T-helper 2 cell (primary cell): ENCODE results near the gene ZNF783.
A peak's percentile ranks its signal among the peaks of the same experiment; 100 is the strongest.
"Not testable (repeated sequence)": the region's sequence is repeated elsewhere in the genome, so short reads cannot be mapped to it uniquely, and the experiment has no call there.

ENCODE experiments used
- DNase-seq, 5 experiments: peaks; one replicate each; pipeline versions ENCODE4 v3.0.0 to v3.0.0-alpha.2; 2012 to 2022
- total RNA-seq, 2 donors: gene quantifications; one replicate each; lab custom pipeline; 2026; lab: John Stamatoyannopoulos, UW

The ZNF783 gene
- total RNA-seq, result 32.7 to 43.0 reads per million in 2 donors

- peak; percentile 73 to 94 (median 80) for DNase-seq
These were observed at the start of gene ZNF783 for GRCh38 chr7:149261829-149262617. ZNF783 (plus strand) TSS chr7:149262196; CDS start chr7:149262334, 138 bp downstream.

DNA sequence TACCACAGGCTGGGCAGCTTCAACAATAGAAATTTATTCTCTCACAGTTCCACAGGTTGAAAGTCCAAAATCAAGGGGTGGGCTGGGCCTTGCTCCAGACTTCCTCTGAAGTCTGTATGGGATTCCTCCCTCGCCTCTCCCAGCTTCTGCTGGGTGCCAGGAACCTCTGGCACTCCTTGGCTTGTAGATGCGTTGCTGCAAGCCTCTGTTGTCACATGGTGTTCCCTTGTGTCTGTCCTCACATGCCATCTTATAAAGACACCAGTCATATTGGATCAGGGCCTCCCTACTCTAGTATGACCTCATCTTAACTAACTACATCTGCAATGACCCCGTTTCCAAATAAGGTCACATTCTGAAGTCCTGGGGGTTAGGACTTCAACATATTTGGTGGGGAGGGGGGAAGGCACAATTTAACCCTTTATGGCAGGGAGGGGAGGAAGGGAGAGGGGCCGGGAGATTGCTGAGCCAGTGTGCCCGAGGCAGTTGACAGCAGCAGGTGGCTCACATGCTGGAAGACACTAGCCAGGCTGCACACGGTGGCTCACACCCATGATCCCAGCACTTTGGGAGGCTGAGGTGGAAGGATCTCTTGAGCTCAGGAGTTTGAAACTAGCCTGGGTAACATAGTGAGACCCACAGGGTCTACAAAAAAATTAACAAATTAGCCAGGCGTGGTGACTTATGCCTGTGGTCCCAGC is 47.8 kb upstream of the ZNF783 start:
- DNase-seq, result no peak

GRCh38 chr7:149216402-149216801 is 45.6 kb upstream of the ZNF783 start:
- no peak for DNase-seq

DNA sequence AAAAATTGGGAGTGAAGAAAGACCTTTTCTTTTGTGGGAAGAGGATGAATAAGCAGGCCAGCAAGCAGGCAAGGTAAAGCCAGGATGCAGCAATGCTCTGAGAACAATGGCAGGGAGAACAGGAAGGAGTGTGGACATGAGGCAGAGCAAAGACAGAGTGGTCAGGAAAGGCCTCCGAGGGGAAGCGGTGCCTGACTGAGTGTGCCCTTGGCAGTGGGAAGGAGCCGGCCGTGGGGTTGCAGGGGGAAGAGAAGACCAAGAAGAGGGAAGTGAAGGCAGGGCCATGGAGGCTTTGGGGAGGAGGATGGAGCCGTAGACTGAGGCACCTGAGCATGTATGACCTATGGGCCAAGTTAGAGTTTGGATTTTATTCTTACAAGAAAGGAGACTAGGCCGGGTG is 44.4 kb upstream of the ZNF783 start:
- no peak for DNase-seq

- DNase-seq, result no peak
These were observed 43.3 kb upstream of the ZNF783 start for GRCh38 chr7:149218469-149219420.

DNA sequence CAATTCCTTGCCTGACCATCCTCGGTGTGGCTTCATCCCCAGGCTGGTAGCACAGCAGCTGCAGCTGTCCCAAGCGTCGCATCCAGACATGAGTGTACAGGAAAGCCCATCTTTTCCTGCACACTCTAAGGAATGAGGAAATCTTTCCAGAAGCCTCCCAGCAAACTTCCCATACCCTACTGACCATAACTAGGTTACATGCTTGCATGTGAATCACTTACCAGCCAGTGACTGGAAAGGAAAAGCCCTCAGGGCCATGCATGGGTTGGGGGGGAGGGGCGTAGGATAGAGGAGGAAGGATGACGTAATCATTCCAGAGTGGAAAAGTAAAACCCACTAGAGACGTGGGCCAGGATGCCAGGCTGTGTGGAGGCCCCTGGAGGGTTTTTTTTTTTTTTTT is 41.5 kb upstream of the ZNF783 start:
- DNase-seq, result no peak

DNA sequence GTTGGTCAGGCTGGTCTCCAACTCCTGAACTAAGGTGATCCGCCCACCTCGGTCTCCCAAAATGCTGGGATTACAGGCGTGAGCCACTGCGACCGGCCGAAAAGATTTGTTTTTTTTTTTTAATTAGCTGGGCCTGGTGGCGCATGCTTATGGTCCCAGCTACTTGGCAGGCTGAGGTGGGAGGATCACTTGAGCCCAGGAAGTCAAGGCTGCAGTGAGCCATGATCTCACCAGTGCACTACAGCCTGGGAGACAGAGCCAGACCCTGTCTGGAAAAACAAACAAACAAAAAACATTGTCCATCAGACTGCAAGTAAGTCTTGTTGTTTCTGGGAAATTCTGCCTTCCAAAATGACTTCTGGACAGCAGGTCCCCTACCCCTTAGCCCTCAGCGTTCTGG is 38.8 kb upstream of the ZNF783 start:
- no peak for DNase-seq

DNA sequence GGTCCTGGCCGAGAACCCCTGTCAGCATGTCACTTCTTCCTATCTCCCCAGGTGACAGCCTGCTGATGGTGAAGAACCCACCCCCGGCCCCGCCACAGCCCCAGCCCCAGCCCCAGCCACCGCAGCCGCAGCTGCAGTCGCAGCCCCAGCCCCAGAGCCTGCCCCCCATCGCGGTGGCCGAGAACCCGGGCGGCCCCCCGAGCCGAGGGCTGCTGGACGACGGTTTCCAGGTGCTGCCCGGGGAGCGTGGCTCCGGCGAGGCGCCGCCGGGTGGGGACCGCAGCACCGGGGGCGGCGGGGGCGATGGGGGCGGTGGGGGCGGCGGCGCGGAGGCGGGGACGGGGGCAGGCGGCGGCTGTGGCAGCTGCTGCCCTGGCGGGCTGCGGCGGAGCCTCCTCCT is 38.2 kb upstream of the ZNF783 start:
- no peak for DNase-seq

- DNase-seq, result no peak
These were observed 37.6 kb upstream of the ZNF783 start for GRCh38 chr7:149224352-149224751.

GRCh38 chr7:149225106-149225505 is 36.9 kb upstream of the ZNF783 start:
- DNase-seq, result no peak

GRCh38 chr7:149225656-149226055 is 36.3 kb upstream of the ZNF783 start:
- DNase-seq, result no peak

- not testable (repeated sequence) for DNase-seq
These were observed 35.6 kb upstream of the ZNF783 start for GRCh38 chr7:149226366-149226765.

GRCh38 chr7:149226840-149227494 is 35.0 kb upstream of the ZNF783 start:
- no peak for DNase-seq

DNA sequence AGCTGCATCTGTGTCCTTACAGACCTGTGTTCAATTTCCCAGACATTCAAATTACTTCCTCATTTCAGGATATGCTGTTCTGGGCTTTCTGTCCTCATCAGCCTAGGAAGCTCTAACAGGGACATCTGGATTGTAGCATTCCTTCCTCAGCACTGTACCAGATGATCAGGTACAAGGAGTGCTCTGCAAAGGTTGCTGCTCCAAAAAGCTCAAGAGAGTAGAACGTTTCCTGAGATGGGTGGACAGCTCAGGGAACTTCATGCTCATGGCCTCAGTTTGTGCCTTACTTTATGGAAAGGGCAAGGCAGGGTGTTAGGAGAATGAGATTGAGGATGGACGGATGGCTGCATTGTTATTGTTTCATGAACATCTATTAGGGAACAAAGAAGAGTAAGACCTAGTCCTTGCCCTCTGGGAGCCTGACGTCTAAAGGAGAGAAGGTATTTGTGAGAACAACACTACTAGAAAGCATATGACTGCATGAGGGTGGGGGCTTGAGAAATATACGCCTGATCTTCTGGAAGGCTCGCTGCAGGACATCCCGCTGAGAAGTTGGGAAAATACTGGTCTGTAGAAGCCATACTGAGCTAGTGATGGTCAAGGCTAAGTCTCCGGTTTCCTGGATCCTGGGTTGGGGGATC is 33.0 kb upstream of the ZNF783 start:
- no peak for DNase-seq

DNA sequence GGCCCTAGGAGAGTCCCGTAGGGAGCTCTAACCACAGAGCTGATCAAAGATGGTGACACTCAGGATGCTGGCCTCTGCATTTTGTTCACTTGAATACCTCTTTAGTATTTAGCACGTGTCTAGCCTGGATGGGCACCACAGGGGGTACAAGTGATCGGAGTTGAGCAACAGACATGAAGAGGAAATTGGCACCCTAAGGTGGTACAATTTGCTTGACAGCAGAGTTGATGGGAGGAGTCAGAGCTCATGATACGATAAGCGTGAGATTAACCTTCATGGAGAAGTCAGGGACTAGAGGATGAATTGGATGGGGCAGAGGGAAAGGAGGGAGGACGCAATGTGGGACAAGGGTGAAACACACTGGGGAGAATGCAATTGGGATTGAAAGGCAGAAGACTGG is 32.5 kb upstream of the ZNF783 start:
- no peak for DNase-seq

GRCh38 chr7:149232362-149232761 is 29.6 kb upstream of the ZNF783 start:
- DNase-seq, result no peak

- DNase-seq, result not testable (repeated sequence)
These were observed 28.3 kb upstream of the ZNF783 start for GRCh38 chr7:149233655-149234204.

GRCh38 chr7:149237502-149237901 is 24.5 kb upstream of the ZNF783 start:
- no peak for DNase-seq

GRCh38 chr7:149238051-149238450 is 23.9 kb upstream of the ZNF783 start:
- no peak for DNase-seq

- peak; percentile 69 to 91 (median 81) for DNase-seq
These were observed 22.5 kb upstream of the ZNF783 start, which contains the start of gene ZNF212 for GRCh38 chr7:149239345-149240143. ZNF212 (plus strand) TSS chr7:149239651; CDS start chr7:149239779, 128 bp downstream.

DNA sequence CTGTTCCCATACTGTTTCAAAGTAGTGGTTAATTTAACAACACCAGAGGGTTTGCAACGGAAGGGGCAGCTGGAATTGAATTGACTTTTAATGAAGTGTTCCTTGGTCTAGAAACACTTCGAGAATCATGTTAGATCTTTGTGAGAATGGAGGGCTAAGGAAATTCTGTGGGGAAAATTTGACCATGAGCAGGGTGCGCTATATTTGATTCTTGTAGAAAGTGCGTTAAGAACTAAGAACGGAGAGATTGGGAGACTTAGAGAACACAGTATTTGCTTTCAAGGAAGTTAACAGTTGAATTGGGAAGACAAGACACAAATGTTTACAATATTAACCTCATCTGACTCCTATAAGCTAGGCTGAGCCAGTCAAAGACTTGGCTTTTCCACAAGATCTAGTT is 21.4 kb upstream of the ZNF783 start:
- no peak for DNase-seq
